Measurements from ENCODE around the gene TSPAN18.

The TSPAN18 gene

GRCh38 chr11:44709966-44710365 lies 16.8 kb upstream of the TSPAN18 start:
- DNase-seq (ENCODE audit: insufficient read length, low spot score): no peak
- FAIRE-seq: no peak

GRCh38 chr11:44711113-44711786 lies 15.5 kb upstream of the TSPAN18 start:
- DNase-seq (ENCODE audit: insufficient read length, low spot score): no peak

GRCh38 chr11:44711787-44712608 lies 14.8 kb upstream of the TSPAN18 start:
- FAIRE-seq: no peak
- no peak for DNase-seq (ENCODE audit: insufficient read length, low spot score)

More at GRCh38 chr11:44711113-44711786, 15.5 kb upstream of the TSPAN18 start:
- no peak for FAIRE-seq

- DNase-seq (ENCODE audit: insufficient read length, low spot score) (no peak), FAIRE-seq (no peak)
These were observed 13.7 kb upstream of the TSPAN18 start for GRCh38 chr11:44713022-44713421.

- FAIRE-seq (no peak), DNase-seq (ENCODE audit: insufficient read length, low spot score) (no peak)
These were observed 10.5 kb upstream of the TSPAN18 start for GRCh38 chr11:44716256-44716655.

- FAIRE-seq: no peak
These were observed 8.7 kb upstream of the TSPAN18 start for GRCh38 chr11:44718057-44718456.

GRCh38 chr11:44718612-44719390 lies 8.0 kb upstream of the TSPAN18 start:
- FAIRE-seq: no peak
- DNase-seq (ENCODE audit: insufficient read length, low spot score): no peak

More at GRCh38 chr11:44718057-44718456, 8.7 kb upstream of the TSPAN18 start:
- DNase-seq (ENCODE audit: insufficient read length, low spot score): no peak

GRCh38 chr11:44725016-44725685 lies 1.6 kb upstream of the TSPAN18 start:
- FAIRE-seq (no peak), DNase-seq (ENCODE audit: insufficient read length, low spot score) (no peak)

GRCh38 chr11:44725757-44726282 lies 942 bp upstream of the TSPAN18 start:
- DNase-seq (ENCODE audit: insufficient read length, low spot score) (no peak), FAIRE-seq (peak; percentile 55)

- FAIRE-seq (no peak), DNase-seq (ENCODE audit: insufficient read length, low spot score) (no peak)
These were observed 281 bp downstream of the TSPAN18 start for GRCh38 chr11:44727114-44727372.

- peak; percentile 67 for FAIRE-seq
- peak; percentile 89 for DNase-seq (ENCODE audit: insufficient read length, low spot score)
These were observed 868 bp downstream of the TSPAN18 start for GRCh38 chr11:44727373-44728287.

- FAIRE-seq (no peak), DNase-seq (ENCODE audit: insufficient read length, low spot score) (no peak)
These were observed 1.7 kb downstream of the TSPAN18 start for GRCh38 chr11:44728491-44728910.

GRCh38 chr11:44729063-44729462 lies 2.3 kb downstream of the TSPAN18 start:
- FAIRE-seq (no peak), DNase-seq (ENCODE audit: insufficient read length, low spot score) (no peak)

- FAIRE-seq (no peak), DNase-seq (ENCODE audit: insufficient read length, low spot score) (no peak)
These were observed 3.0 kb downstream of the TSPAN18 start for GRCh38 chr11:44729713-44730112.

GRCh38 chr11:44730775-44731174 lies 4.0 kb downstream of the TSPAN18 start:
- FAIRE-seq (no peak), DNase-seq (ENCODE audit: insufficient read length, low spot score) (no peak)

- DNase-seq (ENCODE audit: insufficient read length, low spot score): no peak
- FAIRE-seq: no peak
These were observed 5.1 kb downstream of the TSPAN18 start for GRCh38 chr11:44731685-44732430.

GRCh38 chr11:44732564-44732963 lies 5.8 kb downstream of the TSPAN18 start:
- FAIRE-seq (no peak), DNase-seq (ENCODE audit: insufficient read length, low spot score) (no peak)

GRCh38 chr11:44733877-44734276 lies 7.1 kb downstream of the TSPAN18 start:
- no peak for DNase-seq (ENCODE audit: insufficient read length, low spot score)
- FAIRE-seq: no peak

- DNase-seq (ENCODE audit: insufficient read length, low spot score) (no peak), FAIRE-seq (no peak)
These were observed 8.2 kb downstream of the TSPAN18 start for GRCh38 chr11:44734843-44735381.

Data from HTR-8/SVneo (cell line).